ENCODE data around the gene SHISA9. TPM values are rescaled to one million over a fixed set of nuclear protein-coding genes. Genes with fewer than 3 reads are reported as not detected.

The SHISA9 gene
- total and polyA plus RNA-seq, 2 donors (not counting 1 experiment from before 2014, with no cell fraction given), result 0.03 to 0.07 TPM

GRCh38 chr16:13136901-13137300 lies 235.5 kb downstream of the SHISA9 start:
- Mint-ChIP-seq H3K4me3 (no peak overlapping the region), H3K9me3 (ENCODE audit: insufficient read depth) (no peaks in the 10 kb centered on the region), H3K4me1 (no peaks in the 10 kb centered on the region), H3K27me3 (no peaks in the 10 kb centered on the region), H3K27ac (no peak overlapping the region)
- POLR2A ChIA-PET, result no interaction called here
- Histone ChIP-seq H3K4me3 (ENCODE audit: control extremely low read depth in 1 of 5, extremely low read depth in 1 of 5, insufficient read depth in 1 of 5, low read depth in 2 of 5, low read length in 4 of 5) (no peak overlapping the region), H3K4me2 (replicated peaks; ENCODE audit: low read depth, low read length, poor library complexity, severe bottlenecking) (no peak overlapping the region), H3K79me2 (ENCODE audit: control insufficient read depth, insufficient read depth, low read length) (no peaks in the 10 kb centered on the region), H3K9me3 (ENCODE audit: control extremely low read depth in 1 of 3, control insufficient read depth in 2 of 3, insufficient read depth in 1 of 3, low read length in 2 of 3) (peaks cover 0 to 5% (median 2%) of the 10 kb centered on the region in 3 donors), H3K9ac (ENCODE audit: low read length) (no peak overlapping the region), H4K20me1 (ENCODE audit: control insufficient read depth, insufficient read depth, low read length, poor library complexity, severe bottlenecking) (no peaks in the 10 kb centered on the region), H3K4me1 (ENCODE audit: control insufficient read depth in 2 of 2, insufficient read depth in 2 of 2, low read length in 2 of 2) (no peaks in the 10 kb centered on the region), H3K27me3 (replicated peaks in 1 of 4; ENCODE audit: control extremely low read depth in 1 of 4, control insufficient read depth in 3 of 4, insufficient read depth in 4 of 4, low read length in 3 of 4) (no peaks in the 10 kb centered on the region), H2AFZ (ENCODE audit: insufficient read depth, low read depth, low read length, poor library complexity, severe bottlenecking) (no peak overlapping the region), H3K27ac (ENCODE audit: low read length in 2 of 2) (no peak overlapping the region), H3K36me3 (replicated peaks in 1 of 2; ENCODE audit: control extremely low read depth in 1 of 2, control insufficient read depth in 1 of 2, extremely low read depth in 1 of 2, insufficient read depth in 2 of 2, low read length in 1 of 2) (no peaks in the 10 kb centered on the region)
- WGBS (ENCODE audit: insufficient coverage), result 100% methylated on average over 1 of the region's 3 CpGs
- DNase-seq (no peak), ATAC-seq (ENCODE audit: low read depth) (no peak)
- intact Hi-C loops (cut with micrococcal nuclease), result no loop called here
- no peak for TF ChIP-seq CTCF (IDR thresholded peaks at IDR 0.05)
- TF ChIP-seq EZH2 (IDR thresholded peaks at IDR 0.05; ENCODE audit: borderline replicate concordance, insufficient read depth, low read depth, low read length, poor library complexity, severe bottlenecking), result no peak
- CTCF ChIA-PET, result no interaction called here

- CTCF ChIA-PET, result no interaction called here
- H3K27me3 ChIP-seq (replicated peaks in 1 of 4; ENCODE audit: control extremely low read depth in 1 of 4, control insufficient read depth in 3 of 4, insufficient read depth in 4 of 4, low read length in 3 of 4), result no peaks in the 10 kb centered on the region
- Mint-ChIP-seq H3K4me3 (no peak overlapping the region), H3K27ac (no peak overlapping the region), H3K4me1 (no peaks in the 10 kb centered on the region), H3K9me3 (ENCODE audit: insufficient read depth) (no peaks in the 10 kb centered on the region), H3K27me3 (no peaks in the 10 kb centered on the region)
- H2AFZ ChIP-seq (ENCODE audit: insufficient read depth, low read depth, low read length, poor library complexity, severe bottlenecking), result no peak overlapping the region
- no peak overlapping the region for H3K4me3 ChIP-seq (ENCODE audit: control extremely low read depth in 1 of 5, extremely low read depth in 1 of 5, insufficient read depth in 1 of 5, low read depth in 2 of 5, low read length in 4 of 5)
- H3K27ac ChIP-seq (ENCODE audit: low read length in 2 of 2), result no peak overlapping the region
- H3K9ac ChIP-seq (ENCODE audit: low read length), result no peak overlapping the region
- no peaks in the 10 kb centered on the region for H3K4me1 ChIP-seq (ENCODE audit: control insufficient read depth in 2 of 2, insufficient read depth in 2 of 2, low read length in 2 of 2)
- no peaks in the 10 kb centered on the region for H4K20me1 ChIP-seq (ENCODE audit: control insufficient read depth, insufficient read depth, low read length, poor library complexity, severe bottlenecking)
- intact Hi-C loops (cut with micrococcal nuclease), result no loop called here
- no CpG with 5 or more reads among the region's 2 CpGs for WGBS (ENCODE audit: insufficient coverage)
- H3K79me2 ChIP-seq (ENCODE audit: control insufficient read depth, insufficient read depth, low read length), result no peaks in the 10 kb centered on the region
- POLR2A ChIA-PET, result no interaction called here
- no peak for DNase-seq
- TF ChIP-seq CTCF (IDR thresholded peaks at IDR 0.05) (no peak), EZH2 (IDR thresholded peaks at IDR 0.05; ENCODE audit: borderline replicate concordance, insufficient read depth, low read depth, low read length, poor library complexity, severe bottlenecking) (no peak)
- ATAC-seq (ENCODE audit: low read depth), result no peak
- H3K4me2 ChIP-seq (replicated peaks; ENCODE audit: low read depth, low read length, poor library complexity, severe bottlenecking), result no peak overlapping the region
- peaks cover 1 to 5% (median 2%) of the 10 kb centered on the region in 3 donors for H3K9me3 ChIP-seq (ENCODE audit: control extremely low read depth in 1 of 3, control insufficient read depth in 2 of 3, insufficient read depth in 1 of 3, low read length in 2 of 3)
- H3K36me3 ChIP-seq (replicated peaks in 1 of 2; ENCODE audit: control extremely low read depth in 1 of 2, control insufficient read depth in 1 of 2, extremely low read depth in 1 of 2, insufficient read depth in 2 of 2, low read length in 1 of 2), result no peaks in the 10 kb centered on the region
These were observed 237.1 kb downstream of the SHISA9 start for GRCh38 chr16:13138528-13138927.
